ENCODE measurements around the gene MMP11. TPM values are rescaled to one million over a fixed set of nuclear protein-coding genes. Genes with fewer than 3 reads are reported as not detected.

Gene MMP11
- total and polyA plus RNA-seq, 2 of the 13 experiments (the other 11 are each of a cell fraction or from before 2014, with no cell fraction given), result 8.9 to 28.6 TPM

DNA sequence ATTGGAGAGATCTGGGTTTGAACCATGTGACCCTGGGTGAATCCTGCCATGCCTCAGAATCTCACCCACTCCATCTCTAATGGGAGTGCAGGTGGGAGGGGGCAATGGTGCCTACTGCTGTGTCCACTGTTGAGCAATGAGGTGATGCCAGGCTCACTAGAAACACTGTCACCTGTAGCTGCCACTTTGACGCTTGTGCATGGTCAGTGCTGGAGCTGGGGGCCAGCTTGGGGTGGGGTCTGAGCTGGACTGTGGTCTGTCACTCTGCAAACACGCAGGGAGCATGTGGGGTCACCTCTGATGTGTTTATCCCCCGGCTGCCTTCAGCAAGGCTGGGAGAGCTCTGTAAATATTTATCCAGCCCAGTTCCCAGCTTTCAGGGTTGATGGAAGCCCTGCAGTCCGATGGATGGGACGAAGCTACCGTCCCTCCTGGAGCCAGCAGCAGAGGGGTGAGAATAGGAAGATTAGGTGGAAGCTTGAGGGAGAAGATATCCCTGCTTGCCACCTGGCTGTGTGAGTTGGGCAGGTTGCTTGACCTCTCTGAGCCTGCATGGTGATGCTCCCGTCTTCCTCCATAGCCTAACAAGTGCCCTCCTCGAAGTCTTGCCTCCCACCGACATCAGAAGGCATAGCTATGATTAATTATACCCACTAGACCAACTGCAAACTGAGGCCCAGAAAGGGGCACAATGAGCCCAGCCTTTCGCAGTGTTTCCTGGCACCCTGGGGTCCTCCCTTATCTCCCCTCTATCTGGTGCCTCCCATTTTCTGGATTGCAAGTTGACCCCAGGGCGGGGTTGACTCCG, 1.7 kb downstream of the MMP11 start (continued):
- TF ChIP-seq, protein P1, sequence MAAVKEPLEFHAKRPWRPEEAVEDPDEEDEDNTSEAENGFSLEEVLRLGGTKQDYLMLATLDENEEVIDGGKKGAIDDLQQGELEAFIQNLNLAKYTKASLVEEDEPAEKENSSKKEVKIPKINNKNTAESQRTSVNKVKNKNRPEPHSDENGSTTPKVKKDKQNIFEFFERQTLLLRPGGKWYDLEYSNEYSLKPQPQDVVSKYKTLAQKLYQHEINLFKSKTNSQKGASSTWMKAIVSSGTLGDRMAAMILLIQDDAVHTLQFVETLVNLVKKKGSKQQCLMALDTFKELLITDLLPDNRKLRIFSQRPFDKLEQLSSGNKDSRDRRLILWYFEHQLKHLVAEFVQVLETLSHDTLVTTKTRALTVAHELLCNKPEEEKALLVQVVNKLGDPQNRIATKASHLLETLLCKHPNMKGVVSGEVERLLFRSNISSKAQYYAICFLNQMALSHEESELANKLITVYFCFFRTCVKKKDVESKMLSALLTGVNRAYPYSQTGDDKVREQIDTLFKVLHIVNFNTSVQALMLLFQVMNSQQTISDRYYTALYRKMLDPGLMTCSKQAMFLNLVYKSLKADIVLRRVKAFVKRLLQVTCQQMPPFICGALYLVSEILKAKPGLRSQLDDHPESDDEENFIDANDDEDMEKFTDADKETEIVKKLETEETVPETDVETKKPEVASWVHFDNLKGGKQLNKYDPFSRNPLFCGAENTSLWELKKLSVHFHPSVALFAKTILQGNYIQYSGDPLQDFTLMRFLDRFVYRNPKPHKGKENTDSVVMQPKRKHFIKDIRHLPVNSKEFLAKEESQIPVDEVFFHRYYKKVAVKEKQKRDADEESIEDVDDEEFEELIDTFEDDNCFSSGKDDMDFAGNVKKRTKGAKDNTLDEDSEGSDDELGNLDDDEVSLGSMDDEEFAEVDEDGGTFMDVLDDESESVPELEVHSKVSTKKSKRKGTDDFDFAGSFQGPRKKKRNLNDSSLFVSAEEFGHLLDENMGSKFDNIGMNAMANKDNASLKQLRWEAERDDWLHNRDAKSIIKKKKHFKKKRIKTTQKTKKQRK (IDR thresholded peaks at IDR 0.05; ENCODE audit: low read length), result no peak
- TF ChIP-seq MTA1 (CRISPR knock-in tag; IDR thresholded peaks at IDR 0.05; ENCODE audit: borderline replicate concordance) (peak; percentile 94; the same call in 1 of the 2 replicates), SP1 (IDR thresholded peaks at IDR 0.05) (no peak), SP1 (CRISPR knock-in tag; IDR thresholded peaks at IDR 0.05) (no peak), ZNF788 (CRISPR knock-in tag; IDR thresholded peaks at IDR 0.05; ENCODE audit: borderline replicate concordance) (peak; percentile 86; the same call in 1 of the 2 replicates), KLF13 (CRISPR knock-in tag; IDR thresholded peaks at IDR 0.05) (no peak), FOXA3 (CRISPR knock-in tag; IDR thresholded peaks at IDR 0.05) (peak; percentile 97), HMGA1 (CRISPR knock-in tag; conservative IDR thresholded peaks at IDR 0.05) (no peak), ZNF234 (CRISPR knock-in tag; conservative IDR thresholded peaks at IDR 0.05) (no peak), ARID2 (CRISPR knock-in tag; IDR thresholded peaks at IDR 0.05; ENCODE audit: borderline replicate concordance) (no peak), ZNF260 (CRISPR knock-in tag; IDR thresholded peaks at IDR 0.05; ENCODE audit: borderline replicate concordance, low read depth) (no peak), AHR (CRISPR knock-in tag; IDR thresholded peaks at IDR 0.05) (peak; percentile 46; the same call in 1 of the 2 replicates), ZNF343 (CRISPR knock-in tag; IDR thresholded peaks at IDR 0.05) (no peak), ZNF253 (CRISPR knock-in tag; IDR thresholded peaks at IDR 0.05; ENCODE audit: borderline replicate concordance) (no peak), SIX1 (CRISPR knock-in tag; IDR thresholded peaks at IDR 0.05; ENCODE audit: borderline replicate concordance) (no peak; the same call in 1 of the 2 replicates), ZNF44 (CRISPR knock-in tag; IDR thresholded peaks at IDR 0.05) (no peak), PHF20 (CRISPR knock-in tag; IDR thresholded peaks at IDR 0.05) (no peak), CHD2 (IDR thresholded peaks at IDR 0.05; ENCODE audit: low read depth, low read length) (no peak), ZNF230 (CRISPR knock-in tag; IDR thresholded peaks at IDR 0.05) (0 out of 2 replicates have a peak, but pooled peaks have one; percentile 65), SNAI1 (CRISPR knock-in tag; IDR thresholded peaks at IDR 0.05; ENCODE audit: borderline replicate concordance) (no peak), POLR2AphosphoS5 (IDR thresholded peaks at IDR 0.05; ENCODE audit: low read depth, low read length) (peak; percentile 61), KLF16 (CRISPR knock-in tag; IDR thresholded peaks at IDR 0.05) (peak in 1 of 2 experiments; percentile 81; a peak in 1 of 4 replicates)
- TF ChIP-seq, protein P2, sequence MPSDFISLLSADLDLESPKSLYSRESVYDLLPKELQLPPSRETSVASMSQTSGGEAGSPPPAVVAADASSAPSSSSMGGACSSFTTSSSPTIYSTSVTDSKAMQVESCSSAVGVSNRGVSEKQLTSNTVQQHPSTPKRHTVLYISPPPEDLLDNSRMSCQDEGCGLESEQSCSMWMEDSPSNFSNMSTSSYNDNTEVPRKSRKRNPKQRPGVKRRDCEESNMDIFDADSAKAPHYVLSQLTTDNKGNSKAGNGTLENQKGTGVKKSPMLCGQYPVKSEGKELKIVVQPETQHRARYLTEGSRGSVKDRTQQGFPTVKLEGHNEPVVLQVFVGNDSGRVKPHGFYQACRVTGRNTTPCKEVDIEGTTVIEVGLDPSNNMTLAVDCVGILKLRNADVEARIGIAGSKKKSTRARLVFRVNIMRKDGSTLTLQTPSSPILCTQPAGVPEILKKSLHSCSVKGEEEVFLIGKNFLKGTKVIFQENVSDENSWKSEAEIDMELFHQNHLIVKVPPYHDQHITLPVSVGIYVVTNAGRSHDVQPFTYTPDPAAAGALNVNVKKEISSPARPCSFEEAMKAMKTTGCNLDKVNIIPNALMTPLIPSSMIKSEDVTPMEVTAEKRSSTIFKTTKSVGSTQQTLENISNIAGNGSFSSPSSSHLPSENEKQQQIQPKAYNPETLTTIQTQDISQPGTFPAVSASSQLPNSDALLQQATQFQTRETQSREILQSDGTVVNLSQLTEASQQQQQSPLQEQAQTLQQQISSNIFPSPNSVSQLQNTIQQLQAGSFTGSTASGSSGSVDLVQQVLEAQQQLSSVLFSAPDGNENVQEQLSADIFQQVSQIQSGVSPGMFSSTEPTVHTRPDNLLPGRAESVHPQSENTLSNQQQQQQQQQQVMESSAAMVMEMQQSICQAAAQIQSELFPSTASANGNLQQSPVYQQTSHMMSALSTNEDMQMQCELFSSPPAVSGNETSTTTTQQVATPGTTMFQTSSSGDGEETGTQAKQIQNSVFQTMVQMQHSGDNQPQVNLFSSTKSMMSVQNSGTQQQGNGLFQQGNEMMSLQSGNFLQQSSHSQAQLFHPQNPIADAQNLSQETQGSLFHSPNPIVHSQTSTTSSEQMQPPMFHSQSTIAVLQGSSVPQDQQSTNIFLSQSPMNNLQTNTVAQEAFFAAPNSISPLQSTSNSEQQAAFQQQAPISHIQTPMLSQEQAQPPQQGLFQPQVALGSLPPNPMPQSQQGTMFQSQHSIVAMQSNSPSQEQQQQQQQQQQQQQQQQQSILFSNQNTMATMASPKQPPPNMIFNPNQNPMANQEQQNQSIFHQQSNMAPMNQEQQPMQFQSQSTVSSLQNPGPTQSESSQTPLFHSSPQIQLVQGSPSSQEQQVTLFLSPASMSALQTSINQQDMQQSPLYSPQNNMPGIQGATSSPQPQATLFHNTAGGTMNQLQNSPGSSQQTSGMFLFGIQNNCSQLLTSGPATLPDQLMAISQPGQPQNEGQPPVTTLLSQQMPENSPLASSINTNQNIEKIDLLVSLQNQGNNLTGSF (CRISPR knock-in tag; IDR thresholded peaks at IDR 0.05), result no peak
